Non-pigmented ciliary epithelial cell (primary cell): ENCODE measurements around the gene AIM2.
"Not testable (repeated sequence)": the region's sequence is repeated elsewhere in the genome, so short reads cannot be mapped to it uniquely, and the experiment has no call there.

Experiments
- DNase-seq: peaks from one replicate; pipeline ENCODE4 v3.0.0-alpha.2; 2010; ENCODE audit warnings: low read depth

Gene AIM2, protein sequence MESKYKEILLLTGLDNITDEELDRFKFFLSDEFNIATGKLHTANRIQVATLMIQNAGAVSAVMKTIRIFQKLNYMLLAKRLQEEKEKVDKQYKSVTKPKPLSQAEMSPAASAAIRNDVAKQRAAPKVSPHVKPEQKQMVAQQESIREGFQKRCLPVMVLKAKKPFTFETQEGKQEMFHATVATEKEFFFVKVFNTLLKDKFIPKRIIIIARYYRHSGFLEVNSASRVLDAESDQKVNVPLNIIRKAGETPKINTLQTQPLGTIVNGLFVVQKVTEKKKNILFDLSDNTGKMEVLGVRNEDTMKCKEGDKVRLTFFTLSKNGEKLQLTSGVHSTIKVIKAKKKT

DNA sequence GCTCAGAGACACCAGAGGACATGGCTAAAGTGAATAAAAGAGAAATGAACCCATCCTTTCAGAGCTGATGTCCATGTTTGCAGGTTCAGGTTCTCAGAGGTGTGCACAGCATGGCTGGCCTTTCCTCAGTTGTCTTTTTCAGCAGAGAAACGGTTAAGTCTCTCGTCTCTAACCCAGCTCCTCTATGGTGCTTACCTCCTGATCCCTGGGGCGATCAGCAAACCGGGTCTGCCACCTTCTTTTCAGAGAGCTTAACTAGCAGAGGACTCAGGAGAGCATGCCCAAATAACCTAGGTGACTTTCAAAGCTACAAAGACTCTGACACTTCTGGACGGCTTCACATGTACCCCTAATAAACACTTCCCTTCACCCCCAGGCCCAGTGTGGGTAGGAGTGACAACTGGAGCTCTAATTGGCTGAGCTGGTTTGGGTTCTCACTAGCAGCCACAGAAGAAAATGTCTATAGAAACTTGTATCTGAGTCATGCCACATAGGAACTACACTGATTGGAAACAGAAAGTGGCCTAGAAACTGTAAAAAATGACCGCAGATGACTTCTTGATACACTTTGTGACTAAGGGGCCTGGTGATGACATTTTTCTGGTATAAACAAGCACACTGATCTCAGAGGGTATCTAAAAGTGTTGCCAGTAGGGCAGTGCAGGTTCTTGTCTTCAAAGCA, at the start of gene AIM2:
Gene AIM2, minus strand, starts transcription at position 329 of the 682 bp plus-strand sequence. CDS start 3,267 bp downstream, outside the sequence.
- no peak for DNase-seq

DNA sequence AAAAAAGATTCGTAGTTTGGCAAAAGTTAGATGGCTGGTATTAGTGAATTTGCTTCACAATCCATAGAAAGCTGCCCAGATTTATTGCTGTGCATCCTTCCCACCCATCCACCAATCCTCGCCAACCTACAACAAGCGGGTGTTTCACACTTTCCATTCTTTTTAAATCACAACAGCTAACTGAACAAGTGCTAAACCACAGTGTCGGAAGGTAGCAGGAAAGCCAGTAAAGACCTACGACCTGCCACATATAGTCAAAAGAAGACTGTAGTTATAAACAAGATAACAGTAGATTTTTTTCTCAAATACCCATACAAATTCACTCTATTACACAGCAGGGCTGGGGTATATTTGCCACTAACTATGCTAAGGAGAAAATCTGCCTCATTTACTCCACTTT, 47.0 kb upstream of the AIM2 start:
- DNase-seq, result no peak

DNA sequence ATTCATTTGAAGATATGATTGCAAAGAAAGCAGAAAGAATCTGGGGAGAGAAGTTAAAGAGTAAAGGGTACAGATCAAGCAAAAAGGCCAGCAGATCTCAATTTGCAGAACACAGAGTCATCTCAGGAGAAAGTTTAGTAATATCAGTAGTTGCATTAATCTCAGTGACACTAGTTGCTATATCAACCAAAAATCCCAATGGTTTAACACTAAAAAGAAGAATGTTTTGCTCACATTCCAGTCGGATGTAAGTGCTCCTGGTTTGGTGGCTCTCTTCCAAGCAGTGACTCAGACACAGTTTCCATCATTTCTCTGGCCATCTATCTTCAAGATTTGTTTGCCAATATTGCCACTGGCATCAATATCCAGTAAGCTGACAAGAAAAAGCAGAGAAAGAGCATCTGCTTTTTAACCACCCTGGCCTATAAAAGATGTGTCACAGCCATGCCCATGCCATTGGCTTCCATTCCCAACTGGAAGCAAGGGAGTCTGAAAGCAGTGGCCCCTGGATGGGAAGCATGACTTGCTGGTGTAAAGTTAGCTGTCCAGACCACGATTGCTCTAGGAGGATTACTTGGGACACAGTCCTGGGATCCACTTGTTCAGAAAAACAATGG, 45.5 kb upstream of the AIM2 start:
- DNase-seq, result peak; percentile 23

DNA sequence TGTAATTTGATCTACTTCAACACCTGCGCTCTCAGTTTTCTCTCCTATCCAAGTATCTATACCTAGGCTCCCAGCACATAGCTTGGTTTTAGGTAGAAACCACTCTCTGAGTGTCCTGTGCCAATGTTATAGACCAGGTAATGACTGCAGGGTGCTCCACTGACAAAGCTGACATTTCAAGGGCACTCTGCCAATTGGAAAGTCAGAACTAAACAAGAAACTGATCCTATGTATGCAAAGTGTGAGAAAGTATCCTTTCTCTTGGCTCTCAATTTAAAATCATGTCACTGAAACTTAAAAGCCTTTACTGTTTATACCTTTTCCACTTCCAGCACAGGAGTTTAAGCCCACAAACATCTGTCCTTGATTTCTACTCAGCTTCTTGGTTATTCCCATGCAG, 45.0 kb upstream of the AIM2 start:
- no peak for DNase-seq

DNA sequence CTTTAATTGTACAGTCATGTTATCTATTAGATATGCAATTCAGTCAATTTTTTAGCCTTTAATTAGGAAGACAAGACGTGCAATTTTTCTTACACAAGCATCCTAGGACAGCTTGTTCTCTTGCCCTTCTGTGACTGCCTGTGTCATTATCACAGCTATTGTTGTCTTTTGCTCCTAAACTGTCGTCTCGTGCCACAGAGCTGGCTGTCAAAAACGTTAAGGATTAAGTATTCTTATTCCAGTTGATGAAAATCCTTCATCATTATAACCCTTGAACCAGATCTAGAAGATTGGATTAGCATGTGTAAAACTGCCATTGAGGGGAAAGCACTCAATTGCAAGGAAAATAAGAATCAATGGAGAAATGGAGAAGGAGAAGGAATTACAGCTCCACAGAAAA, 43.8 kb upstream of the AIM2 start:
- DNase-seq, result no peak

DNA sequence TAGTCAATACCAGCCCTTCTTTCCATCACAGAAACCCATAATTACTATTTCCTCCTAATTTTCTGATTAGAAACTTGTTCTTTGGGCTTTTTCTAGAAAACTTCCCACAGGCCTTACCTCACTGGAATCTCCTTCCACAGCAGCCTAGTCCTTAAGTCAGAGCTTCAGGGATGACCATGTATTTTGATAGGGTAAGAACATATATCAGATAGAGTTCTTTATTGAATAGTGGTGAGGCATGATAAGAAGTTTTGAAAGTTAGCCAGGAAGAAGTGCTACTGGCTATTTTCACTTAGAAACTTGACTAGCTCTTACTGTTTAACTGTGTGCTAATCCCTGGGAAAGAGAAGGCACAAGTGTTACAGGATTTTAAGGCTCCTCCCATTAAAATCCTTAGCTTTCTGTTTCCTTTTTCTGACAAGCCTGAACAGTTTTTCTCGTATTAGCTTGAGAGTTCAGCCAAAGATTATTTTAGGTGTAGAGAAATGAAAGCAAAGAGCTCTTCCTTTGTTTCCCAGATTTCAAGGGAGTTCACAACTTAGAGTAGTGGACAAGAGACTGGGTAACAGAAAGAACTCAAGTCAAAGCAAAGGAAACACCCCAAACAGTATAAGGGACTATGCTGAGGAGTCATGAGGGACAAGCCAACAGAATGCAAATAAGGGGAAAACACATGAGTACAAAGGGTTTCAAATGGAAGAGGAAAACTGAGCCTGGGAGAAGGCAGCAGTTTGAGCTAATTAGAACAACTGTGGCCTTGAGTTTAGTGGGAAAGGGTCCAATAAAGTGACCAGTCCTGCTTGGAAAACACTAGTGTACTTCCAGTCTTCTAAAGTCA, 37.2 kb upstream of the AIM2 start:
- no peak for DNase-seq

DNA sequence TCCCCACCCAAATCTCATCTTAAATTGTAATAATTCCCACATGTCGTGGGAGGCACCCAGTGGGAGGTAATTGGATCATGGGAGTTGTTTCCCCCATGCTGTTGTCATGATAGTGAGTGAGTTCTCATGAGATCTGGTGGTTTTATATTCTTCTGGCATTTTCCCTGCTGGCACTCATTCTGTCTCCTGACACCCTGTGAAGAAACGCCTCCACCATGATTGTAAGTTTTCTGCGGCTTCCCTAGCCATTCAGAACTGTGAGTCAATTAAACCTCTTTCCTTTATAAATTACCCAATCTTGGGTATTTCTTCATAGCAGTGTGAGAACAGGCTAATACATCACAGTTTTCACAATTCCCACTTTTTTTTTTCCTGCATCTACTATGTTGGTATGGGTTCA, 26.5 kb upstream of the AIM2 start:
- not testable (repeated sequence) for DNase-seq

DNA sequence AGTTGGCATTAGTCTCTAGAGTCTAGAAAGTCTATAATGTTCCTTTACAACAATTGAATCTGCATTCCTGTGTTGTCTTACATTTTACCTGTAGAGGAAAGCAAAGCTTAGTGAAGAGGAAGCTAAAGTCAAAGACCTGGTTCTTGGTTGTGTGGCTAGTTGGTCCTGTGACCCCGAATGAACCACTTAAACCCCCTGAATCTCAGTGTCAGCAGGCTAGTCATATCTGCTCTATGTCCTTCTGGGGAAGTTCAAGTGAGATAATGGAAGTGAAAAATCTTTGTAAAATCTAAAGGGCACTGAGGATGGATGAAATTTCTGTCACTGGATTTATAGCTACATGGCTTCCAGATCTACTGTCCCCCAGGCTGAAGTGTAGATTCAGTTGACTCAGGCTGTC, 24.0 kb upstream of the AIM2 start:
- no peak for DNase-seq

DNA sequence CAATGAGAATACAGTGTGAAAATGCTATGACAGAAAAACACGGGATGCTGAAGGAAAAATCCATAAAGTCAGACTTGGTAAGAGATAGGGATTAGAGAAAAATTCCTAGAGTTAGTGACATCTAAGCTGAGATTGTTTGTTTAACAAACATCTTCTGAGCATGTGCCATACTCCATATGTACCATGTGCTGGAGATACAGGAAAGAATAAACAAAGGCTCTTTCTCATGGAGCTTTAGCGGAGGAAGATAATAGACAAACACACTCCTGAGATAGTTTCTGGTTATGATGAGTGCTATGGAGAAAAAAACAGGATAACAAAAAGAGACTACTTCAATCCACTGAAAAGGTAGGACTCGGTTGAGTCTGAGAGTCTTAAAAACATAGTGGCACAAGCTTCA, 22.0 kb upstream of the AIM2 start:
- DNase-seq, result no peak

DNA sequence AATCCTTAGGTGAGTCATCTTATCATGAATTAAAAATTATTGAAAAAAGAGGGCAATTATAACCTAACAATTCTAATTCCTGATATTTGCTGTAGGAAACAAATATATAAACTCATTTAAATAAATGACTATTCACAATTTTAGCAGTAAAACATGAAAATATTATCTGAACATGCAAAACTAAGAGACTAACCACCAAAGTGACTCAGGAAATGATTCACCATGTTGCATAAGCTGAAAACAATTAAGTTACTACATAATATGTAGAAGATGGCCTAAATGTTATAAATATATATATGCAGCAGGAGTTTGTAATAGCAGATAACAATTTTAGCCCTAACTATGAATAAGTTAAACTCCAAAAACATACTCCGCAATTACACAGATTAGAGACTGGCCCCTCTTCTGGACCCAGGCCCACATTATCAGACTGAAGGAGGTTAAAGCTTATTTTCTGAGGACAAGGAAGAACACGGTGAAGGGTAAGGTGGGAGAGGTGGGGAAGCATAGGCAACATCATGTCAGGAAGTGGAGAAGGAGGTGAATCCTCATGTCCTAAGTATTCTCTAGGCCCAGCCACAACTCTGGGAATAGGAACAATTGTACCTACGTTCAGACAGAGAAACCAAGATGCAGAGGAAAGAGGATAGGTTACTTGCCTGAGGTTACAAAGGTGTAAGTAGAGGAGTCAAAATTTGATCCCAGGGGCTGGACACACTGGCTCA, 15.6 kb upstream of the AIM2 start:
- peak; percentile 50 for DNase-seq

DNA sequence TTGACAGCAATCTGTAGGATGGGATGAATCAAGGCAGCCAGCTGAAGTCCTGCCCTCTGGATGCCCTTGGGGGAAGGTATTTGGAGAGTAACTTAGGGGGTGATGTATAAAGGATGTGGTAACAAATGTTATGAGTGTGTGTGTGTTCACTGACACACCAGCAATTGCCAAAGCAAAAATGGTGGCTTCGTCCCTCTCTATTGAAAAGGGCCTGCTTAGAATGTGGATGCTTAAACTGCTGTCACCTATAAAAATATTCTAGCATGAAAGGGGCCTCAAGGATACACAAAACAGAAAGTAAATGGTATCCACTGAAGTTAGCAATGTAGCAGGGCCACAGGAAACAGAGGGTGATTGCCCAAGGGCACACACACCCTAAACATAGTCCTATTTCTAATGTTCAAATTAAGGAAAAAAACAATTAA, 15.1 kb upstream of the AIM2 start:
- DNase-seq, result peak; percentile 41

DNA sequence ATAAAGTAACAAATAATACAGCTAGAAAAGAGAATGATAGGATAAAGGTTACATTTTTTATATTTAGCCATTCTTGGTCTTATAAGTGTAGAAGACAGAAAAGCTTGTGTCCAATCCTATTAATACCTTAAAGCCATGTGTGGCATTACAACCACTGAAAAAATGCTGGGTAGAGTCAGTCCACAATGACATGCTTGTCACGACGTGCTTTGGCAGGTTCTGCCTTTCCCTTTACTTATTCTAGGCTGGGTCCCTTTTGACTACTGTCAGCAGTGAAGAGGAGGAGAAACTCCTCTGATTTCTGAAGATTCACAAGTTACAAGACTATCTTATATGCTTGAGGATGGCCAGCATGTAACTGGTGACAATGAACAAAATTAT, 14.6 kb upstream of the AIM2 start:
- no peak for DNase-seq

DNA sequence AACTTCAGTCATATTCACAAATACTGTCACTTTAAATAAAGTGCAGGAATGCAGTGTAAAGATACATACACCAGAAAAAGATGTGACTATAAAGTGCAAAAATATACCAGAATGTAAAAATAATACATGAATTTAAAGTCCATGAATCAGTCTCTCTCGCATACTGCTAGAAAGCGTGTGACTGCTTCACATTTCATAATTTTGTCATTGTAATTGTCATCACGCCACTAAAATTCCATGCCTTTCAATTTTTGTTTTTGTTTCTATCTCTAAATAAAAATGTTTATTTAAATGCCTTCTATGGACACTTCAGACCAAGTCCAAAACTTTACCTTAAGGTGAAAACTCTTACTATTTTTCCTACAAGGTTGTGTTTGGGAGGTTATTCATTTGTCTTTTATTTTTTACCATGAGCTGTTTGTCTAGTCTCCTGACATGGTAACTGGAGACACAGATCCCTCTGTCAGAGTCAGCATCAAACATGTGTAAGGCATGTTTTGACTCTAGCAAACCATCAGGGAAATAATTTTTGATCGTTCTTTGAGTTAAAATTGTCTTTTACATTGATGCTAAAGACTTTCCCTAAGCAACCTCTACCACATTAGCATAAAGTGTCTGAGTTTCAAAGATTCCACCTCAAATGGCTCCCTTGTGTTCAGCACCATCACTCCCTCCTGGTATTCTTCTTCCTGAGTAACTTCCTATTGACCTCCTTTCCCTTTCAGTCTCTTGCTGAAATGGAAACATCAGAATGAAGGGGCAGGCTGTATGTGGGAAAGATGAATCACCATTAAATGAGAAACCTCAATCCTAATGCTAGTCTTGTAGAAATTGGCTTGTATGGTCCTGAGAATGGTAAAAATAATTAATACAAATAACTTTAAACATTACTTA, 14.0 kb upstream of the AIM2 start:
- no peak for DNase-seq

DNA sequence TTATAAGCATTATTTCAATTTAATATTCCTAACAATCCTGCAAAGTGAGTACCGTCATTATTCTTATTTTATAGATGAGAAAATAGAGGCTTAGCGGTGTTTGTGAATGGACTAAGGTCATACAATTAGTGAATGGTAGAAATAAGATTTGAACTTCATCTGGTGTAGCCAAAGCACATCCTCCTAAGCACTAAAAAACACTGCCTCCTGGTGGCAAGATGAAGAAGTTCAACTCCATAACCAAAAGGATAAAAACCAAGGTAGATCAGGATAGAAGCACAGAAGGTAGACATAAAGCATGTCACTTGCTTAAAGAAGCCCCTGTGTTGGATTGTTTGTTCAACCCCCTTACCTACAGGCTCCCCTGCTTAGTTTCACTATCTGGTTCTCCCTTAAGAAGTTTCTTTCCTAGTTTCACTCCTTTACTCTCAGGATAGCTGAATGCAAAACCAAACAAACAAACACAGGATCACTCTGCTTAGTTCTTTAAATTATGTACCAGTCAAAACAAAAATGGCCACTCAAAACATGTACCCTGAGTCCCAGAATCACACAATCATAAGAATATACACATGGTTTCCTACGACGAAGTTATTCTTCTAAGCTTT, 12.7 kb upstream of the AIM2 start:
- DNase-seq, result no peak

DNA sequence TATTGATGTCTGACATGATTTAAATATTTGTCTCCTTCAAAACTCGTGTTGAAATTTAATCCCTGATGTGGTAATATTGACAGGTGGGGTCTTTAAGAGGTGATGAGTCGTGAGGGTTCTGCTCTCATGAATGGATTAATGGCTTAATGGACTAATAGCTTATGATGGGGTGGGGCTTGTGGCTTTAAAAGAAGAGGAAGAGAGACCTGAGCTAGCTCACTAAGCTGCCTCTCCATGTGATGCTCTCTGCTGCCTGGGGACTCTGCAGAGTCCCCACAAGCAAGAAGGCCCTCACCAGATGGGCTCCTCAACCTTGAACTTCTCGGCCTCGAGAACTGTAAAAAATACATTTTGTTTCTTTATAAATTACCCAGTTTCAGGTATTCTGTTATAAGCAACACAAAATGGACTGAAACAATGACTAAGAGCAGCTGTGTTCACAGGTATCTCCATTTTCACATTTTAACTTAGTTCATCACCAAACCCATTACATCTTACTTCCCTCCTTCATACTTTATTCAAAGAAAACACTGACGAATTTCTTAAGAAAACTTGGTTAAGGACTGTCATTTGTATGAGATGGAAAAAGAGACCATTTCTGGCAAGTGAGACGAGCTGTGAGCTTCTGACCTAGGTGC, 12.1 kb upstream of the AIM2 start:
- no peak for DNase-seq

DNA sequence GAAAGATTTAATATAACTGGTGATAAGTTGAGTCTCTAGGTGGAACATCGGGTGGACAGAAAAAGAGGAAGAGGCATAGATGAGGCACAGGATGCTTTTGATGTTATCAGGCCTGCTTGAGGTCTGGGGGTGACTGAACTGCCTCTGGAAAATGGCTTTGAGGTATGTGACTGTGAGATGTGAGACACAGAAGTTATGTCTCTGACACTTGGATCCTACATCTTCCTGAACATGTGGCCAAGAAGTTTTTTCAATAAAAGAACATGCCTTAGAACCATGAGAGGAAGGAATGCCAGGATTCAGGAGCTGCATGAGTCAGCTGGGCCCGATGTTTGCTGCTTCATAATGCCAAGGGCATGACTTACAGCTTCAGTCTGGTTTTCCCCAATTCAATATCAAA, 11.5 kb upstream of the AIM2 start:
- peak; percentile 69 for DNase-seq

DNA sequence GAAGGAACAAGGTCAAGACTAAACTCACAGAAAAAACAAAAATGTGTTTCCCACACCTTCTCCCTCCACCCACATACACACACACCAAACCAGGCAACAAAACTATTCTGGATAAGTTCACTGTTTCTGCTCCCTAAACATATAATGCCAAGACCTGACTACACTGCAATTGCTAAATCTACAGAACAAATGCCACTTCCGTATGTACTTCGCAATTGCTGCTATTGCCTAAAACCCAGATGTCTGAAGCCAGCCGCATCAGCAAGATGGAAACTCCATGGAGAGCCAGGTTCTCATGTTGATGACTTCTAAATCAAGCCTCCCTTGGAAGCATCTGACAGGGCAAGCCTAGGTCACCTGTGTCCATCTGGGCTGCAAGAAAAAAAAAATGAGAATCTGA, 8.3 kb upstream of the AIM2 start:
- DNase-seq, result no peak

DNA sequence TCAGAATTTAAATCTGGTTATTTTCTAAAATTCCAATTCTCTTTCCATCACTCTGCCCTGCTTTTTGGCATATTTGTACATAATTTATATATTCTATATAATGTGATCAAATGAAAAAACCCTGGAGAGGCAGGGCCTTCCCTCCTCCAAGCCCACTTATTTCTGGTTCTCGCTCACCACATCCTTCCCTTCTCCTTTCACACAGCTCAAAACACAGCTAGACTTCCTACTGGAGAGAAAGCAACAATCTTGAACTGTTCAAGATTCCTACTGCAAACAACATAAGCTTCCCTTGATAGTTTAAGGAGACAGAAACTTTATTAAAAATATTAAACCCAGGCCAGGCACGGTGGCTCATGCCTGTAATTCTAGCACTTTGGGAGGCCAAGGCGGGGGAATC, 7.6 kb upstream of the AIM2 start:
- no peak for DNase-seq

DNA sequence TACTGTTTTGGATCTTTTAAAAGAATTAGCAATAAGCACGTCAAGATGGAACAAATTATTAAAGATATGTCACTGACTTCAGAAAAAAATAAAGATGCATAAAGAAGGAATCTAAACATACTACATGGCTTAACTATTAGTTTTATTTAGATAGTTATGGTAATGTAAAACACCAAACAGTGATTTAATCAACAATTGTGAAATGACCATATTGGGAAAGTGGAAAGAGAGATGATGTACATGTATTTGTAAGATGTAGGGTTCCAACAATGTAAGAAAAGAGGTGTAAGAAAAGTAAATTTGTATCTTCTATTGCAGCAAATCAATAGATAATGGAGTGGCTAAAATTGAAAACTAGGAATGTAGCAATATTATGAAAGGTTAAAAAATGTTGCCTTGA, 6.4 kb upstream of the AIM2 start:
- no peak for DNase-seq

DNA sequence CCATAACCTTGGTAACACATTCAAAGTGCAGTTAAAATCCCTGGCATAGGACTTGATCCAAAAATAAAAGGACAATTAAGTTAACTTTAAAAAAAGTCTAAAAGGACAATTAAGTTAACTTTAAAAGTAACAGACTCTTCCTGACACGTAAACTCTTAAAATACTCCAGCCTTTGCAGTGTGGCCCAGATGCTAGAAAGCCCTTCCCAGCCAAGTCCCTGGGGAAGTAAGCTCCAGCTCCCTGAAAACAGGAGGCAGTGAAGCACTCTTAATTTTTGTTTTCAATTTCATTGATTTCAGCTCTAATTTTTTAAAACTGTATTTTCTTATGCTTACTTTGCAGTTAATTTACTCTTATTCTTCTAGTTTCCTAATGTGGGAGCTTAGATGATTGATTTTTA, 5.1 kb upstream of the AIM2 start:
- no peak for DNase-seq
